Measurements from ENCODE around the gene BCL2L13.

DNA sequence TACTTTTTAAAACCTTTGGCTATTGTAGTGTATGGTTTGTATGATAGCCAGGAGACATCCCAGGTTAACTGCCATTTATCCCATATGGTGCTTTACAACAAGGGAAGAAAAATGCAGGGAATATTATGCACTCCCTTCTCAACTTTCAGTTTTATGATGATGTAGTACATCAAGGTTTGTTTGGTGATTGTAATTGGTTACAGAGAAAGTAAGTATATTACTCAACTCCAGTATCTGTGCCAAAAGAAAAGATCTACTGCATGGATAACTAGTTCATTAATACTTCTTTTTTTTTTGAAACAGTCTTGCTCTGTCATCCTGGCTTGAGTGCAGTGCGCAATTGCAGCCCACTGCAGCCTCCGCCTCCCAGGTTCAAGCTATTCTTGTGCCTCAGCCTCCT is 65.3 kb downstream of the BCL2L13 start:
- TF ChIP-seq, protein P1, sequence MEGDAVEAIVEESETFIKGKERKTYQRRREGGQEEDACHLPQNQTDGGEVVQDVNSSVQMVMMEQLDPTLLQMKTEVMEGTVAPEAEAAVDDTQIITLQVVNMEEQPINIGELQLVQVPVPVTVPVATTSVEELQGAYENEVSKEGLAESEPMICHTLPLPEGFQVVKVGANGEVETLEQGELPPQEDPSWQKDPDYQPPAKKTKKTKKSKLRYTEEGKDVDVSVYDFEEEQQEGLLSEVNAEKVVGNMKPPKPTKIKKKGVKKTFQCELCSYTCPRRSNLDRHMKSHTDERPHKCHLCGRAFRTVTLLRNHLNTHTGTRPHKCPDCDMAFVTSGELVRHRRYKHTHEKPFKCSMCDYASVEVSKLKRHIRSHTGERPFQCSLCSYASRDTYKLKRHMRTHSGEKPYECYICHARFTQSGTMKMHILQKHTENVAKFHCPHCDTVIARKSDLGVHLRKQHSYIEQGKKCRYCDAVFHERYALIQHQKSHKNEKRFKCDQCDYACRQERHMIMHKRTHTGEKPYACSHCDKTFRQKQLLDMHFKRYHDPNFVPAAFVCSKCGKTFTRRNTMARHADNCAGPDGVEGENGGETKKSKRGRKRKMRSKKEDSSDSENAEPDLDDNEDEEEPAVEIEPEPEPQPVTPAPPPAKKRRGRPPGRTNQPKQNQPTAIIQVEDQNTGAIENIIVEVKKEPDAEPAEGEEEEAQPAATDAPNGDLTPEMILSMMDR (IDR thresholded peaks at IDR 0.05), result no peak
- TF ChIP-seq POLR2A (IDR thresholded peaks at IDR 0.05), result no peak
- no peak for TF ChIP-seq POLR2AphosphoS5 (IDR thresholded peaks at IDR 0.05)
